K562 (cell line): ENCODE measurements around the gene MOK. TPM values are rescaled to one million over a fixed set of nuclear protein-coding genes. Genes with fewer than 3 reads are reported as not detected.

Experiments
- ATAC-seq: fragments of 200-7000 bp; cut with Tn5 transposase; 3 replicates; pipeline ENCODE4 v1.9.1; 2020; ENCODE audit warnings: moderate library complexity
- BruUV-seq: library from RNA; stranded (reverse); fragments of 400-500 nt; replicated peaks from 2 replicates; lab custom pipeline; 2021; lab: Mats Ljungman, UMichigan
- CTCF ChIA-PET: fragments of 300-600 bp; formaldehyde crosslinking; extraction: SDS; loops from one replicate; lab custom pipeline; 2021; ENCODE audit warnings: low intra/inter-chr PET ratio; lab: Yijun Ruan, JAX
- POLR2A ChIA-PET: fragments of 300-600, 350-650 bp; sonication (Branson Sonifier 250); formaldehyde crosslinking; extraction: SDS; loops from one replicate; lab custom pipeline; 2021; ENCODE audit warnings: antibody characterized with exemption, inconsistent platforms; lab: Yijun Ruan, JAX
- DNase-seq, 4 experiments: peaks; one replicate each; pipeline versions ENCODE4 v3.0.0 to v3.0.0-alpha.2; 2011 to 2018; ENCODE audit warnings: low spot score in 3 of 4, mixed read lengths in 3 of 4; ENCODE audit errors: extremely low read depth in 1 of 4
- FAIRE-seq: peaks from 2 replicates; lab custom pipeline; 2011; peaks lifted over from hg19 to GRCh38; lab: Jason Lieb, UNC
- H2AFZ ChIP-seq: 2 replicates; pipeline ENCODE4 v1.6.0; 2011; ENCODE audit warnings: low read depth, low read length, control low read depth, inconsistent platforms
- H3K27ac ChIP-seq: fragments of 200-600 bp; 3 replicates; pipeline ENCODE4 v1.8.0; 2011; ENCODE audit warnings: low read depth, mild to moderate bottlenecking, control low read depth, inconsistent platforms, low read length, moderate library complexity, mixed read lengths; ENCODE audit errors: extremely low read depth
- H3K27me3 ChIP-seq, 2 experiments: fragments of 300-600 bp in 1 of 2; 2 replicates in 1 of 2; 3 replicates in 1 of 2; pipeline versions ENCODE4 v1.6.0 to v1.8.0; 2011; ENCODE audit warnings: inconsistent platforms in 2 of 2, low read length in 2 of 2, mild to moderate bottlenecking in 1 of 2, mixed read lengths in 1 of 2, moderate library complexity in 1 of 2; ENCODE audit not compliant: control insufficient read depth in 2 of 2, insufficient read depth in 2 of 2
- H3K36me3 ChIP-seq: fragments of 300-600 bp; 3 replicates; pipeline ENCODE4 v1.8.0; 2011; ENCODE audit warnings: mild to moderate bottlenecking, low read length, inconsistent platforms; ENCODE audit not compliant: control insufficient read depth, insufficient read depth
- H3K4me1 ChIP-seq, 2 experiments: fragments of 200-600 bp in 1 of 2; replicated peaks in 1 of 2; 2 replicates in 1 of 2; 3 replicates in 1 of 2; pipeline versions ENCODE4 v1.5.1 to v1.8.0; 2011; ENCODE audit warnings: inconsistent platforms in 2 of 2, low read length in 2 of 2, mild to moderate bottlenecking in 1 of 2, mixed read lengths in 1 of 2, moderate library complexity in 1 of 2; ENCODE audit not compliant: control insufficient read depth in 2 of 2, insufficient read depth in 2 of 2
- H3K4me2 ChIP-seq: 2 replicates; pipeline ENCODE4 v1.6.1; 2011; ENCODE audit warnings: low read length, control low read depth, inconsistent platforms, mixed read lengths; ENCODE audit not compliant: insufficient read depth
- H3K4me3 ChIP-seq: fragments of 200-600 bp; sonication (generic), shearing (Covaris generic); 2 replicates; pipeline ENCODE4 v1.5.1; 2016; ENCODE audit warnings: control low read depth, inconsistent platforms
- H3K79me2 ChIP-seq: fragments of 200-600 bp; 3 replicates; pipeline ENCODE4 v1.8.0; 2011; ENCODE audit warnings: low read length, inconsistent platforms; ENCODE audit not compliant: control insufficient read depth, insufficient read depth
- H3K9ac ChIP-seq, 2 experiments: 2 replicates each; pipeline versions ENCODE4 v1.6.0 to v1.6.1; 2011; ENCODE audit warnings: low read depth in 2 of 2, low read length in 2 of 2, control low read depth in 1 of 2, inconsistent platforms in 1 of 2, mild to moderate bottlenecking in 1 of 2, mixed read lengths in 1 of 2; ENCODE audit not compliant: insufficient read depth in 1 of 2
- H3K9me1 ChIP-seq: one replicate; pipeline ENCODE4 v1.6.0; 2011; ENCODE audit warnings: inconsistent platforms, mild to moderate bottlenecking, low read length, moderate library complexity; ENCODE audit not compliant: control insufficient read depth, insufficient read depth
- H3K9me3 ChIP-seq: replicated peaks from 2 replicates; pipeline ENCODE4 v1.5.1; 2011; ENCODE audit warnings: low read depth, low read length, inconsistent platforms; ENCODE audit not compliant: control insufficient read depth, insufficient read depth
- H4K20me1 ChIP-seq: replicated peaks from 2 replicates; pipeline ENCODE4 v1.6.1; 2011; ENCODE audit warnings: low read length, inconsistent platforms, mixed read lengths; ENCODE audit not compliant: control insufficient read depth, insufficient read depth
- BACH1 ChIP-seq: fragments of 200-800 bp; sonication (Bioruptor generic); IDR thresholded peaks from 2 replicates; pipeline ENCODE4 v1.6.1; 2016; ENCODE audit warnings: missing genetic modification characterization, missing compliant biosample characterization
- NFE2L1 ChIP-seq: fragments of 450-650 bp; IDR thresholded peaks from 2 replicates; pipeline ENCODE4 v1.6.1; 2016; ENCODE audit warnings: missing genetic modification characterization, low read depth, mild to moderate bottlenecking, missing compliant biosample characterization, moderate library complexity, borderline replicate concordance
- NFXL1 ChIP-seq: fragments of 450-650 bp; formaldehyde crosslinking; IDR thresholded peaks from 2 replicates; pipeline ENCODE4 v1.4.0; 2021; ENCODE audit warnings: mild to moderate bottlenecking
- NR3C1 ChIP-seq: sonication (generic); formaldehyde crosslinking; IDR thresholded peaks from 2 replicates; pipeline ENCODE4 v1.8.1; 2022; ENCODE audit warnings: missing genetic modification reagents
- RBBP5 ChIP-seq: fragments of 200-600 bp; sonication (generic); IDR thresholded peaks from 2 replicates; pipeline ENCODE4 v1.6.1; 2012; ENCODE audit warnings: borderline replicate concordance, mild to moderate bottlenecking, low read length, control low read depth, inconsistent platforms; ENCODE audit not compliant: insufficient read depth, poor library complexity, severe bottlenecking
- RBM22 ChIP-seq: fragments of 200-400 bp; formaldehyde crosslinking; IDR thresholded peaks from 2 replicates; pipeline ENCODE4 v1.6.1; 2018; ENCODE audit warnings: low read length, low read depth; ENCODE audit not compliant: poor library complexity, severe bottlenecking
- SMAD1 ChIP-seq: fragments of 150-350 bp; IDR thresholded peaks from 2 replicates; pipeline ENCODE4 v1.6.1; 2014; ENCODE audit warnings: low read length, low read depth; ENCODE audit not compliant: partially characterized antibody
- SMARCB1 ChIP-seq: IDR thresholded peaks from 2 replicates; pipeline ENCODE4 v1.6.1; 2011; ENCODE audit warnings: improper control_type of control experiment, low read depth; ENCODE audit not compliant: insufficient read length
- YY1 ChIP-seq, 3 experiments: IDR thresholded peaks; 2 replicates each; pipeline ENCODE4 v1.6.1; 2011; ENCODE audit warnings: low read length in 2 of 3, mild to moderate bottlenecking in 2 of 3, moderate library complexity in 2 of 3, borderline replicate concordance in 1 of 3, control low read depth in 1 of 3, low read depth in 1 of 3; ENCODE audit not compliant: insufficient read depth in 3 of 3, insufficient replicate concordance in 2 of 3, control insufficient read depth in 1 of 3, insufficient read length in 1 of 3; ENCODE audit errors: extremely low read depth in 1 of 3
- ZBTB34 ChIP-seq: fragments of 250-450 bp; sonication (Bioruptor Pico); IDR thresholded peaks from 2 replicates; pipeline ENCODE4 v1.8.0; 2021; ENCODE audit warnings: mild to moderate bottlenecking, moderate library complexity
- ZNF780A ChIP-seq: fragments of 250-450 bp; sonication (Bioruptor Pico); IDR thresholded peaks from 2 replicates; pipeline ENCODE4 v1.5.0; 2021; ENCODE audit warnings: mild to moderate bottlenecking
- WGBS: fragments of 100-300 bp; shearing (Covaris generic); methylation state at CpG from one replicate; pipeline ENCODE4 v1.1.6; 2016; ENCODE audit warnings: low coverage, mixed read lengths; ENCODE audit not compliant: insufficient coverage; ENCODE audit errors: missing lambda C conversion rate; 5-methylcytosine and 5-hydroxymethylcytosine counted together
- in situ Hi-C: fragments of 300-500 bp; cut with MboI; formaldehyde crosslinking; loops from 4 replicates; pipeline ENCODE4 v1.15.0; 2018; ENCODE audit warnings: inconsistent platforms, mixed read lengths
- intact Hi-C: fragments of 100-400 bp; cut with micrococcal nuclease; formaldehyde crosslinking; loops from 2 replicates; pipeline ENCODE4 v1.14.2; 2022
- polyA plus RNA-seq, 8 experiments: library from polyadenylated mRNA; depleted of rRNA in 4 of 8; stranded (reverse) in 5 of 8; unstranded in 3 of 8; fragments of >200 nt; fragmentation: Nextera tagmentation in 2 of 8; fragmentation: Illumina TruSeq in 1 of 8; extraction: Ambion mirVana in 2 of 8; extraction: Trizol in 1 of 8; gene quantifications; 2 replicates each; pipeline versions ENCODE4 v1.2.1 to v1.2.3, GENCODE V29; 2011 to 2014; ENCODE audit warnings: inconsistent platforms in 1 of 8, missing spikeins in 1 of 8
- total RNA-seq, 7 experiments: library from RNA; depleted of rRNA in 6 of 7; stranded (reverse); fragments of >200 nt in 6 of 7; fragmentation: Illumina TruSeq in 2 of 7; extraction: Trizol in 2 of 7; gene quantifications; 2 replicates each; pipeline versions ENCODE4 v1.2.1 to v1.2.3, GENCODE V29; 2011 to 2021; ENCODE audit warnings: low replicate concordance in 1 of 7
- TF ChIP-seq, protein P1 (sequence below): fragments of 200-800 bp; sonication (Bioruptor generic); IDR thresholded peaks from 2 replicates; pipeline ENCODE4 v1.6.1; 2017; ENCODE audit warnings: missing genetic modification characterization, missing compliant biosample characterization
- TF ChIP-seq, protein P2 (sequence below), 3 experiments: IDR thresholded peaks in 2 of 3; conservative IDR thresholded peaks in 1 of 3; 2 replicates each; pipeline ENCODE4 v1.5.1; 2011 to 2012; ENCODE audit warnings: low read length in 3 of 3, mild to moderate bottlenecking in 3 of 3, control low read depth in 2 of 3, improper control_type of control experiment in 1 of 3, inconsistent platforms in 1 of 3, low read depth in 1 of 3, mixed read lengths in 1 of 3, moderate library complexity in 1 of 3; ENCODE audit not compliant: insufficient read depth in 2 of 3
- TF ChIP-seq, protein P3 (sequence below): sonication (generic); formaldehyde crosslinking; IDR thresholded peaks from 2 replicates; pipeline ENCODE4 v1.9.0; 2022; ENCODE audit warnings: mild to moderate bottlenecking, missing genetic modification reagents

MOK gene
- total and polyA plus RNA-seq, 9 of the 15 experiments (the other 6 are each of a cell fraction or from before 2014, with no cell fraction given) = 1.3 to 8.4 (median 5.3) TPM

DNA sequence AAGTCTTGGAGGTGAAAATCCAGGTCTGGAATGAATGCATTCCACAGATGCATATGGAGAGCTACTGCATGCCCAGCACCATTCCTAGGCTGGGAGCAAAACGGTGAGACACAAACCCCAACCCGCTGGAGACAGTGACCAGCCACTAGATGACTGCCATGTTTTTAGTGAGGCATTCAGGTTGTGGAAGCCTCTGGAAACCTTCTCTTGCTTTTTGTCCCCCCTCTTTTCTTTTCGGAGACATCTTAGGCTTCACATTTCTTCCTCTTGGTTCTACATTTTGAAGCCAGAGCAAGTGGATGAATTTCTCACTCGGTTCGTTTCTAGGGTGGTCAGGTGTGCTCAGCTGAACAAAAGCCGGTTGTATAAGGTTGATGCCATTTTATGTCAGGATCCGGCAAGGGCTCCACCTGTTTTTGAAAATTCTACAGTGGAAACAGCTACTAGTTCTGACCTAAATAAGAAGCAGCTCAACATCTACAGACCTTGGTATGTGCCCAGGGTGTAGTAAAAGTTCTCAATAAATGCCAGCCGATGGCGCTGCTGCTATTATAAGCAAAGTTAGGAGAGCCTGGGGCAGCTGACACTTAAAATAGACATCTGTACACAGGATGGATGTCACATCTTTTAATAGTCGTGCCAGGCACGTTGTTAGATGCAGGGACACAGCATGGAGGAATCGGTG lies 12.7 kb upstream of the MOK start:
- WGBS = 27% methylated on average over 12 of the region's 12 CpGs
- TF ChIP-seq, protein P1, sequence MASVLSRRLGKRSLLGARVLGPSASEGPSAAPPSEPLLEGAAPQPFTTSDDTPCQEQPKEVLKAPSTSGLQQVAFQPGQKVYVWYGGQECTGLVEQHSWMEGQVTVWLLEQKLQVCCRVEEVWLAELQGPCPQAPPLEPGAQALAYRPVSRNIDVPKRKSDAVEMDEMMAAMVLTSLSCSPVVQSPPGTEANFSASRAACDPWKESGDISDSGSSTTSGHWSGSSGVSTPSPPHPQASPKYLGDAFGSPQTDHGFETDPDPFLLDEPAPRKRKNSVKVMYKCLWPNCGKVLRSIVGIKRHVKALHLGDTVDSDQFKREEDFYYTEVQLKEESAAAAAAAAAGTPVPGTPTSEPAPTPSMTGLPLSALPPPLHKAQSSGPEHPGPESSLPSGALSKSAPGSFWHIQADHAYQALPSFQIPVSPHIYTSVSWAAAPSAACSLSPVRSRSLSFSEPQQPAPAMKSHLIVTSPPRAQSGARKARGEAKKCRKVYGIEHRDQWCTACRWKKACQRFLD = peak; percentile 41; the same call in 1 of the 2 replicates
- TF ChIP-seq RBBP5 (no peak), SMAD1 (no peak), BACH1 (tag) (0 out of 2 replicates have a peak, but pooled peaks have one; percentile 28), RBM22 (no peak), SMARCB1 (no peak), ZBTB34 (no peak), YY1 (IDR thresholded peaks at IDR 0.05; ENCODE audit: borderline replicate concordance in 1 of 3, control insufficient read depth in 1 of 3, extremely low read depth in 1 of 3, insufficient read depth in 3 of 3, insufficient read length in 1 of 3, insufficient replicate concordance in 2 of 3, low read depth in 1 of 3, low read length in 2 of 3) (peak in 2 of 3 experiments; percentile 58 to 85), NFXL1 (no peak), NR3C1 (CRISPR knock-in tag) (no peak), ZNF780A (CRISPR knock-in tag) (no peak), NFE2L1 (no peak)
- TF ChIP-seq, protein P2, sequence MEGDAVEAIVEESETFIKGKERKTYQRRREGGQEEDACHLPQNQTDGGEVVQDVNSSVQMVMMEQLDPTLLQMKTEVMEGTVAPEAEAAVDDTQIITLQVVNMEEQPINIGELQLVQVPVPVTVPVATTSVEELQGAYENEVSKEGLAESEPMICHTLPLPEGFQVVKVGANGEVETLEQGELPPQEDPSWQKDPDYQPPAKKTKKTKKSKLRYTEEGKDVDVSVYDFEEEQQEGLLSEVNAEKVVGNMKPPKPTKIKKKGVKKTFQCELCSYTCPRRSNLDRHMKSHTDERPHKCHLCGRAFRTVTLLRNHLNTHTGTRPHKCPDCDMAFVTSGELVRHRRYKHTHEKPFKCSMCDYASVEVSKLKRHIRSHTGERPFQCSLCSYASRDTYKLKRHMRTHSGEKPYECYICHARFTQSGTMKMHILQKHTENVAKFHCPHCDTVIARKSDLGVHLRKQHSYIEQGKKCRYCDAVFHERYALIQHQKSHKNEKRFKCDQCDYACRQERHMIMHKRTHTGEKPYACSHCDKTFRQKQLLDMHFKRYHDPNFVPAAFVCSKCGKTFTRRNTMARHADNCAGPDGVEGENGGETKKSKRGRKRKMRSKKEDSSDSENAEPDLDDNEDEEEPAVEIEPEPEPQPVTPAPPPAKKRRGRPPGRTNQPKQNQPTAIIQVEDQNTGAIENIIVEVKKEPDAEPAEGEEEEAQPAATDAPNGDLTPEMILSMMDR (IDR thresholded peaks at IDR 0.05 in 2 of 3, conservative IDR thresholded peaks at IDR 0.05 in 1 of 3; ENCODE audit: insufficient read depth in 2 of 3, low read depth in 1 of 3, low read length in 3 of 3) = peak; percentile 17 to 32 (median 21); a peak in 2 of 6 replicates
- TF ChIP-seq, protein P3, sequence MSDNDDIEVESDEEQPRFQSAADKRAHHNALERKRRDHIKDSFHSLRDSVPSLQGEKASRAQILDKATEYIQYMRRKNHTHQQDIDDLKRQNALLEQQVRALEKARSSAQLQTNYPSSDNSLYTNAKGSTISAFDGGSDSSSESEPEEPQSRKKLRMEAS (CRISPR knock-in tag) = peak; percentile 58; the same call in 1 of the 2 replicates

More for the DNA sequence above, 12.7 kb upstream of the MOK start:
- Histone ChIP-seq H3K9me3 (no peaks in the 10 kb centered on the region), H3K4me2 (peak overlapping the region; percentile 88), H3K9me1 (no peaks in the 10 kb centered on the region), H3K4me3 (peak overlapping the region; percentile 54), H3K9ac (peak overlapping the region; percentile 66 to 93), H3K79me2 (peaks cover 15% of the 10 kb centered on the region), H3K4me1 (peaks cover 27 to 32% of the 10 kb centered on the region in 2 experiments; a peak in 4 of 5 replicates), H3K27ac (peak overlapping the region; percentile 77), H3K27me3 (no peaks in the 10 kb centered on the region), H3K36me3 (peaks cover 10% of the 10 kb centered on the region; the same call in 2 of the 3 replicates), H4K20me1 (no peaks in the 10 kb centered on the region), H2AFZ (peak overlapping the region; percentile 91)
- FAIRE-seq (no peak), ATAC-seq (no peak; the same call in 2 of the 3 replicates), DNase-seq (peak in 1 of 4 experiments; percentile 37)
- in situ Hi-C loops = loop anchor here (5.0 to 10.0 kb wide), 3 partner anchors 253 to 613 kb away; partner anchors contain the start of gene DYNC1H1
- ChIA-PET CTCF (interaction anchor here (0.7 to 1.3 kb wide), 2 partner anchors 13 to 83 kb away, joined by 3 to 4 read pairs; partner anchors contain the start of gene MOK), POLR2A (interaction anchor here (0.8 to 1.4 kb wide), 2 partner anchors 13 to 17 kb away, joined by 4 read pairs; partner anchors contain the start of gene MOK)
- BruUV-seq = no TSS peak
- intact Hi-C loops = loop anchor here (5.0 kb wide), 3 partner anchors 200 to 355 kb away; partner anchors contain the start of gene DYNC1H1
